Ascending aorta (tissue), 2 donors: Measurements from ENCODE around the gene SNRPA1. TPM values are rescaled to one million over a fixed set of nuclear protein-coding genes. Genes with fewer than 3 reads are reported as not detected.

Experiments
- DNase-seq, 2 donors: peaks; one replicate each; pipeline ENCODE4 v3.0.0-alpha.2; 2019; ENCODE audit warnings: low spot score in 2 of 2
- H3K27ac ChIP-seq, 2 donors: fragments of 200-600 bp; sonication (generic); one replicate each; pipeline ENCODE4 v1.5.1; 2016 to 2017; ENCODE audit warnings: mild to moderate bottlenecking in 1 of 2
- H3K27me3 ChIP-seq: fragments of 200-600 bp; sonication (generic); one replicate; pipeline ENCODE4 v1.5.1; 2017
- H3K36me3 ChIP-seq, 2 donors: fragments of 200-600 bp; sonication (generic); one replicate each; pipeline ENCODE4 v1.5.1; 2016
- H3K4me1 ChIP-seq, 2 donors: fragments of 200-600 bp; sonication (generic); one replicate each; pipeline ENCODE4 v1.5.1; 2016 to 2017; ENCODE audit warnings: mild to moderate bottlenecking in 1 of 2
- H3K4me3 ChIP-seq, 2 donors: fragments of 200-600 bp; sonication (generic); one replicate each; pipeline ENCODE4 v1.5.1; 2016 to 2017; ENCODE audit warnings: mild to moderate bottlenecking in 1 of 2
- H3K9me3 ChIP-seq, 2 donors: fragments of 200-600 bp; sonication (generic); one replicate each; pipeline ENCODE4 v1.5.1; 2016
- CTCF ChIP-seq, 3 experiments: fragments of 200-600 bp in 2 of 3; fragments of 450-650 bp in 1 of 3; sonication (generic) in 2 of 3; IDR thresholded peaks; one replicate each; pipeline ENCODE4 v1.5.1; 2016 to 2019; ENCODE audit warnings: antibody characterized with exemption in 3 of 3, mild to moderate bottlenecking in 1 of 3, moderate library complexity in 1 of 3
- intact Hi-C: fragments of 100-400 bp; cut with DNase I; formaldehyde crosslinking; loops from one replicate; pipeline ENCODE4 v1.15.1; 2023
- total RNA-seq: library from RNA; depleted of rRNA; stranded (reverse); fragments of >200 nt; gene quantifications from one replicate; pipeline ENCODE4 v1.1.0, GENCODE V29; 2016

SNRPA1 gene
- total RNA-seq, 1 donor from 2014 or later, result 17.8 TPM

DNA sequence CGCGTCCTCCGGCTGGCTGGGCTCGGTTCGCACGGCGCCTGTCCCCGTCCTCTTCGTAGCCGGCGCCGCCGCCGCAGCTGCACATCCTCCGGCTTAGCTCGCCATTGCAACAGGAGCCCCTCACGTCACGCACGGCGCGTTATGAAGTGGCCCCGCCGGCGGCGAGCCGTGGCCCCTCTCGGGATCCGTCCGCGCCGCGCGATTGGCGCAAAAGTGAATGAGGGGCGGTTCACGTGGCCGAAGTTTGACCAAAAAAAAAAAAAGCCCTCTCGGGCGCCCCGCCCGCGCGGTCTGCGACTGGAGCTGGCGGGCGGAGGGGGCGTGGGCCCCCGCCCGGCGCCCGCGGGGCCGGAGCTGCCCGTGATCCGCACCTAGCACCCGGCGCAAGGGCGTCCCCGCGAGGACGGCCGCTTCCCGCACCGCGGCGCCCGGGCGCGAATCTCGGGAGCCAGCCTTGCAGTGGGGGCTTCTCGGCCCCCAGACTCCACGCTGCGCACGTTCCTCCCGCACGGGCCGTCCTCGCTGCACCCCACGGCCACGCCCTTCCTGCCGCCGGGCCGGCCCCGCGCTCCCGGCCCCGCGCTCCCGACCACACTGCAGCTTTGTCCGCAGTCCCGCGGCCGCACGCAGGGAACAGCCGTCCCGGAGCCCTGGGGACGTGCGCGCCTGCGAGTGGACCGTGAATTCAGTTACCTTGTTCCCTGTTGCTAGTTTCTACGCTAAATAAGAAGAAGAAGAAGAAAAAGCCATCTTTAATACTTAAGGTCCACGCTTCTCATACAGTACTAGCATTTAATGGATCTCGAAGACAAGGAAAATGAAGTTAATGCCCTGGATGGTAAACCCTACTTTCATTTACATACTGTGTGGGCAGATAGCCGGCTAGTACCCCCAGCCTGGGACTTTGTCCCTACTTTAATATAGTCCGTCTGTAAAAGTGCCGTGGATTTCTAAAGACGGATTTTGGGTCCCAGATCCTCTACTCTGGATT is 42.9 kb downstream of the SNRPA1 start, which contains the start of gene CHSY1:
TSS of gene CHSY1 (minus strand) at position 219 of the 991 bp plus-strand sequence. CDS start 592 bp downstream, outside the sequence.
- no peaks in the 10 kb centered on the region for H3K9me3 ChIP-seq
- H3K36me3 ChIP-seq, result no peaks in the 10 kb centered on the region
- no peaks in the 10 kb centered on the region for H3K27me3 ChIP-seq
- TF ChIP-seq CTCF (IDR thresholded peaks at IDR 0.05), result peak in 2 of 3 experiments; percentile 38 to 44
- peak within 1 kb of the TSS; percentile 84 to 93 for H3K27ac ChIP-seq
- H3K4me1 ChIP-seq, result peaks cover 8 to 40% of the 10 kb centered on the region in 2 donors
- intact Hi-C loops, result loop anchor here (1.0 to 10.0 kb wide), 6 partner anchors 51 to 647 kb away; partner anchors contain the start of genes ASB7 and LINS1
- DNase-seq, result peak; percentile 83 to 96
- peak within 1 kb of the TSS; percentile 94 to 96 for H3K4me3 ChIP-seq

DNA sequence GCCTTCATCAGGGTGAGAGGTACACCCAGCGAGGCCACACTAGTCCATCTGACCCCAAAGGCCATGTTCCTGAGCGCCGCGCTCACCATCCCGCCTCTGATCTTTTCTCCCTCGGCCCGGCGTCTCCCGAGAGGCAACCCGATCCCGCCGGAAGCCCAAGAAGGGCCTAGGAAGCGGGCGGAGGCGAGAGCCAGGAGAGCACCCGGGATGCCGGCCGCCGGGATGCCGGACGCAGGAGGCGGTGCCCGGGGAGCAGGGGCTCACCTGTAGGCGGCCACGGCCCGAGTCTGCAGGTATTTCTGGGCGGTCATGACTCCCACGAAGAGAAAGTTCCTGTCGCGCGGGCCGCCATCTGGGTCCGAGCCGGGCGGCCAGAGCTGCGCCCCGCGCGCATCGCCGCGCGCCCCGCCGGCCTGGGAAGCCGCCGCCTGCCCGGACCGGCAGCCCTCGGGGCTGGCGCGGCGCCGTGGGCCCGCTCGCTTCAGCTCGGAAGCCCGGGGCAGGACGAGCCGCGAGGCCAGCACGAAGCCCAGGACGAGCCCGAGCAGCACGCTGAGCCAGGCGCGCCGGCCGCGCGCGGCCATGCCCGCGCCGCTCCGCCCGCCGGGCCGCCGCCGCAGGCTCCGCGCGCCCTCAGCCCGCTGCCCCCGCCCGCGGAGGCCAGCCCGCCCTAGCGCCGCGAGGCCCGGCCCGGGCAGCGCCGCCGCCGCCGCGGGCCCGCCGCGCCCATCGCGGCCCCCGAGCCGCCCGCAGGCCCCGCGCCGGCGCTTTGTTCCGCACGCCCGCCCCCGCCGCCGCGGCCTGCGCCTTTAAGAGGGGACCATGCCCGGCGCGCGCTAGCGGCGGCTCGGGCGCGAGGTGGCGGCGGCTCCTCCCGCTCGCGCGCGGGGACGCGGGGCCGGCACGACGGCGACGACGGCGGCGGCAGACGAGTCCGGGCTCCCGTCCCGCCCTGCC is 43.9 kb downstream of the SNRPA1 start:
- intact Hi-C loops, result loop anchor here (2.0 to 10.0 kb wide), 3 partner anchors 50 to 646 kb away; partner anchors contain the start of genes ASB7 and LINS1
- peak overlapping the region; percentile 84 to 93 for H3K27ac ChIP-seq
- peaks cover 12 to 44% of the 10 kb centered on the region in 2 donors for H3K4me1 ChIP-seq
- peak overlapping the region; percentile 94 to 96 for H3K4me3 ChIP-seq
- no peaks in the 10 kb centered on the region for H3K27me3 ChIP-seq
- no peak for TF ChIP-seq CTCF (IDR thresholded peaks at IDR 0.05)
- H3K36me3 ChIP-seq, result no peaks in the 10 kb centered on the region
- DNase-seq, result no peak
- no peaks in the 10 kb centered on the region for H3K9me3 ChIP-seq

DNA sequence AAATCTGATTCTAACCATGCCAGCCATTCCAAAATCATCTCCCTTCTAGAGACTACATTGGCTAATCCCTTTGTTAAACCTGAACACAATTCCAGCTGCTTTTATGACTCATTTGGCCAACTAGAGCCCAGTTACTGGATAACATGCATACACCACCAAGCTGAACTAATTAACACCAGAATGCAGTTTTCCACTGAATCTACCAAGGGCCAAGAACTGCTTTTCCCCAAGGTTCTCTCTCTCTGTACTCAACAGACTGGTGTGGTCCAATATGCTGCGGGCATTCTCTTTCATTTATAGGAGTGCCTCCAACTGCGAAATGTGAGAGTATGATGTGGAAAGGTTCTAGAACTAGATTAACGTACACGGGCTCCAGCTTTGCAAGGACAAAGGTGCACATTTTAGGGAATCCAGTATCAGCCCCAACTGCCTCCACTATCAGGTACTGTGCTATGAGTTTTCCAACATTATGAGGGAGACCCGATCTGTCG is 44.7 kb downstream of the SNRPA1 start:
- Histone ChIP-seq H3K27ac (peak overlapping the region; percentile 69 to 84), H3K36me3 (no peaks in the 10 kb centered on the region), H3K4me3 (peak overlapping the region; percentile 94 to 96), H3K4me1 (peaks cover 12 to 48% of the 10 kb centered on the region in 2 donors), H3K27me3 (no peaks in the 10 kb centered on the region), H3K9me3 (no peaks in the 10 kb centered on the region)
- DNase-seq, result peak in 1 of 2 donors; percentile 61
- intact Hi-C loops, result loop anchor here (2.0 to 10.0 kb wide), 3 partner anchors 50 to 646 kb away; partner anchors contain the start of genes ASB7 and LINS1
- no peak for TF ChIP-seq CTCF (IDR thresholded peaks at IDR 0.05)

DNA sequence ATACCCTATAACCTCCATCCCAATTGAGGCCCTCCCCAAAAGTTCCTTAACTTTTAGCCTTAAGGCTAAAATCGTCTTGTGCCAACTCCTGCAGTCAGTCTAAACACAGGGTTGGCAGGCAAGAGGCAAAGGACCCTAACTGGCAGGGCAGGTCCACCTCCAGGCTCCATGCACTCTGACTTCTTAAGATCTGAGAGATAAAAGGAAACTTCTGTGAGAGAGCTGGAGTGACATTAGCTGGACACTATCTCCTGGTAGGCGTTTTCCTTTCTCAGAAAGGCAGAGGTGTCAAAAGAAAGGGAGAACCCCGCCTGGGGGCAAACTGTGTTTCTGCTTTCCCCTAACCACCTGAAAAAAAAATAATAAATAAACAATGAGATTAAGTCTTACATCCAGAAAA is 46.8 kb downstream of the SNRPA1 start:
- peak in 1 of 2 donors; percentile 43 for DNase-seq
- Histone ChIP-seq H3K36me3 (no peaks in the 10 kb centered on the region), H3K27me3 (no peaks in the 10 kb centered on the region), H3K4me3 (peak overlapping the region in 1 of 2 donors; percentile 28), H3K27ac (peak overlapping the region in 1 of 2 donors; percentile 71), H3K9me3 (no peaks in the 10 kb centered on the region), H3K4me1 (peaks cover 20 to 68% of the 10 kb centered on the region in 2 donors)
- no peak for TF ChIP-seq CTCF (IDR thresholded peaks at IDR 0.05)
- intact Hi-C loops, result no loop called here
